ENCODE results near the gene GET4.
"Not testable (repeated sequence)": the region's sequence is repeated elsewhere in the genome, so short reads cannot be mapped to it uniquely, and the experiment has no call there.

GET4 gene

GRCh38 chr7:922334-923107, 46.2 kb downstream of the GET4 start:
- no peak overlapping the region for H3K27ac ChIP-seq
- no peak for TF ChIP-seq ZFX (IDR thresholded peaks at IDR 0.05)
- TF ChIP-seq, protein P1, sequence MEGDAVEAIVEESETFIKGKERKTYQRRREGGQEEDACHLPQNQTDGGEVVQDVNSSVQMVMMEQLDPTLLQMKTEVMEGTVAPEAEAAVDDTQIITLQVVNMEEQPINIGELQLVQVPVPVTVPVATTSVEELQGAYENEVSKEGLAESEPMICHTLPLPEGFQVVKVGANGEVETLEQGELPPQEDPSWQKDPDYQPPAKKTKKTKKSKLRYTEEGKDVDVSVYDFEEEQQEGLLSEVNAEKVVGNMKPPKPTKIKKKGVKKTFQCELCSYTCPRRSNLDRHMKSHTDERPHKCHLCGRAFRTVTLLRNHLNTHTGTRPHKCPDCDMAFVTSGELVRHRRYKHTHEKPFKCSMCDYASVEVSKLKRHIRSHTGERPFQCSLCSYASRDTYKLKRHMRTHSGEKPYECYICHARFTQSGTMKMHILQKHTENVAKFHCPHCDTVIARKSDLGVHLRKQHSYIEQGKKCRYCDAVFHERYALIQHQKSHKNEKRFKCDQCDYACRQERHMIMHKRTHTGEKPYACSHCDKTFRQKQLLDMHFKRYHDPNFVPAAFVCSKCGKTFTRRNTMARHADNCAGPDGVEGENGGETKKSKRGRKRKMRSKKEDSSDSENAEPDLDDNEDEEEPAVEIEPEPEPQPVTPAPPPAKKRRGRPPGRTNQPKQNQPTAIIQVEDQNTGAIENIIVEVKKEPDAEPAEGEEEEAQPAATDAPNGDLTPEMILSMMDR (conservative IDR thresholded peaks at IDR 0.05), result no peak

DNA sequence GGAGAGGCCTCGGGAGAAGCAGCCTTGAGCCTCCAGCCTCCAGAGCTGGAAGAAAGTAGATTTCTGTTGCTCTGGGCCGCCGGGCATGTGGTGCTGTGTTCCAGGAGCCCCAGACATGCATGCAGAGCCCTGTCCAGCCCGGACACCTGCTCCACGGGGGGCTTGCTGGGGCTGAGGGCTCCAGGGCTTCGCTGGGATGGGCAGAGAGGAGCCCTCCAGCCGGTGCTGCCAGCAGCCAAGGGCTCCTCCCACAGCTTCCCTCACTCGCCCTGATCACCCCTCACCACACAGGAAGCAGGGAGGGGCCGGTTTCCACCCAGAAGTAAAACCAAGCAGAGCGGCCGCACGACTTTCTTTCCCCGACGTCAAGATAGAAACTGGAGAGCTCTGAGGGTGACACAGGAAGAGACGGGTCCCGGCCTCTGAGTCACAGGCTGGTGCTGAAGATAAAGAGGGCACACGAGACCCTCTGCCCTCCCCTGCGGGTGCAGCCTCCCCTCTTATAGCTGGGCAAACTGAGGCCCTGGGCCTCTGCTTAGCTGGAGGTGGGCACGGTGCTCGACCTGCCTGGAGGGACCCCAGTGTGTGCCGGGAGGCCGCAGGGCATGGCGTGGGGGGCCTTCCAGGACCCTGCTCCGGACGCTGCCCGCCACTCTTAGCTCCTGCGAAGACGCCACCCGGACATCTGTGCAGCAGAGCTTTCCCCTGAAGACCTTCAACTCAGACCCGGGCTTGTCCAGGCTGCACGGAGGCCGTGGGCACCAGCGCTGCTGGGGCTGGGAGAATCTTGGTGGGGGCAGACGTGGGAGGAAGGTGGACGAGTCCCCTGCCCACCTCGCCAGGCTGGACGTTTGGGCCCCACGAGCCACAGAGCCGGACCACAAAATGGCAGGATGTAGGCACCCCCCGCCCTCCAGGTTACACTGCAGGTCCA, 47.0 kb downstream of the GET4 start:
- H3K27ac ChIP-seq, result no peak overlapping the region
- no peak for TF ChIP-seq ZFX (IDR thresholded peaks at IDR 0.05)
- TF ChIP-seq, protein P1 (conservative IDR thresholded peaks at IDR 0.05), result no peak

DNA sequence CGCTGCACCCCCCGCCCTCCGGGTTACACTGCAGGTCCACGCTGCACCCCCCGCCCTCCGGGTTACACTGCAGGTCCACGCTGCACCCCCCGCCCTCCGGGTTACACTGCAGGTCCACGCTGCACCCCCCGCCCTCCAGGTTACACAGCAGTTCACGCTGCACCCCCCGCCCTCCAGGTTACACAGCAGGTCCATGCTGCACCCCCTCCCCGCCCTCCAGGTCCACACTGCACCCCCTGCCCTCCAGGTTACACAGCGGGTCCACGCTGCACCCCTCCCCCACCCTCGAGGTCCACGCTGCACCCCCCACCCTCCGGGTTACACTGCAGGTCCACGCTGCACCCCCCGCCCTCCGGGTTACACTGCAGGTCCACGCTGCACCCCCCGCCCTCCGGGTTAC, 47.7 kb downstream of the GET4 start:
- not testable (repeated sequence) for H3K27ac ChIP-seq

DNA sequence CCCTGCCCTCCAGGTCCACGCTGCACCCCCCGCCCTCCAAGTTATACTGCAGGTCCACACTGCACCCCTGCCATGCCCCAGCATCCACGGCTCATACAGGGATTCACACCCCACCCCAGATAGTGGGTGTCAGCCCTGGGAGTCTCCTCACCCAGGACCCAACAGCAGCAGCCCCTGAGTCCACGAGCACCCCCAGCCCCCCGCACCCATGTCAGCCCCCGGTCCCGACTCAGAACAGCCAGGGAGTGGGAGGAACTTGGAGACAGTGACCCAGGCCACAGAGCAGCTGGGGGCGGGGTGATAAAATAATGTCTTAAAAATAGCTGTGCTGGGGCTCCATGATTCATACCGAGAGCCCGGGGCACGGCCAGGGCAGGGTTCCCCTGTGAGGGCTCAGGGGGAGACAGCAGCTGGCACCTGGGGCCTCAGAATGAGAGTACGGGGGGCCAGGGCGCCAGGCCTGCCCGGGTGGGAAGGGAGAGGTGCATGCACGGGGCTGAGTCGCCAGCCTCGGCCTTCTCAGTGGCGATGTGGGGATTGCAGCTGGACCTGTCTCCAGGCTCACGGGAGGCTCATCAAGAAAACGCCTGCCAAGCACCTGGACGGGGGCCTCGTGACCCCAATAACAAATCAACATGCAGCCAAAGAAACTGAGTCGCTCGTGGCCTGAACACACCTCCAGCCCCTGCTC, 48.3 kb downstream of the GET4 start:
- no peak overlapping the region for H3K27ac ChIP-seq
- TF ChIP-seq, protein P1 (conservative IDR thresholded peaks at IDR 0.05), result no peak
- TF ChIP-seq ZFX (IDR thresholded peaks at IDR 0.05), result no peak

GRCh38 chr7:925601-926000, 49.2 kb downstream of the GET4 start:
- TF ChIP-seq ZFX (IDR thresholded peaks at IDR 0.05), result no peak
- no peak overlapping the region for H3K27ac ChIP-seq

- TF ChIP-seq, protein P1 (conservative IDR thresholded peaks at IDR 0.05), result no peak
- TF ChIP-seq ZFX (IDR thresholded peaks at IDR 0.05), result no peak
- no peak overlapping the region for H3K27ac ChIP-seq
Measured at GRCh38 chr7:926061-927030, 50.0 kb downstream of the GET4 start.

GRCh38 chr7:927031-927671, 50.8 kb downstream of the GET4 start:
- H3K27ac ChIP-seq, result no peak overlapping the region

More at GRCh38 chr7:927031-927671, 50.8 kb downstream of the GET4 start:
- TF ChIP-seq, protein P1 (conservative IDR thresholded peaks at IDR 0.05), result no peak
- no peak for TF ChIP-seq ZFX (IDR thresholded peaks at IDR 0.05)

Measured in C4-2B (cell line).